ENCODE data around the gene PACRG. TPM values are rescaled to one million over a fixed set of nuclear protein-coding genes. Genes with fewer than 3 reads are reported as not detected.

The PACRG gene
- polyA plus RNA-seq, 2 of the 4 experiments (the other 2 are of a cell fraction): 0.14 to 0.30 TPM

DNA sequence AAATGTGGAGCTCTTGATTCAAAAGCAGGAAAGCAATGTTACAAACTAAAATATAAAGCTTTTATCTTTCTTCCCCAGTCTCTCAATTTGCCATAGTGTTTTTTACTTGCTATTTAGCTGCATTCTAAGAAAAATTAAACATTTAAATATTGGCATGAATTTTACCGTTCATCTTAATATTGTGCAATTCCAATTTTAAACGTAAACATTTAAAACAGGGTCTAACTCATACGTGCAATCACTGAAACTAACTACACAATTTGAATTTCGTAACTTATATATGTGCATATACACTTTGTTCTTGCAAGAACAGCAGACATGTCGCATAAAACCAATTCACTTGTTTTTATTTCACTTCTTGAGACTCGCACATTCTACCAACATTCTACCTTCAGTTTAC lies 405.9 kb downstream of the PACRG start:
- WGBS (ENCODE audit: missing lambda C conversion rate): 57% methylated on average over 6 of the region's 6 CpGs
- Histone ChIP-seq H3K27ac (no peak overlapping the region), H3K4me2 (no peak overlapping the region), H3K4me3 (no peak overlapping the region), H3K9me3 (no peaks in the 10 kb centered on the region), H3K4me1 (no peaks in the 10 kb centered on the region)
- no peak for DNase-seq (ENCODE audit: low read depth in 1 of 2, low spot score in 1 of 2)
- TF ChIP-seq POLR2AphosphoS2 (conservative IDR thresholded peaks at IDR 0.05; ENCODE audit: low read length) (no peak), EHF (CRISPR knock-in tag; IDR thresholded peaks at IDR 0.05) (no peak), EHMT2 (IDR thresholded peaks at IDR 0.05; ENCODE audit: low read depth) (no peak), MAFK (IDR thresholded peaks at IDR 0.05; ENCODE audit: partially characterized antibody) (no peak), JUNB (IDR thresholded peaks at IDR 0.05) (no peak), CHD2 (IDR thresholded peaks at IDR 0.05; ENCODE audit: low read length, partially characterized antibody) (no peak), HEYL (CRISPR knock-in tag; IDR thresholded peaks at IDR 0.05) (no peak), MYC (IDR thresholded peaks at IDR 0.05; ENCODE audit: borderline replicate concordance, low read length) (no peak), CBX2 (IDR thresholded peaks at IDR 0.05; ENCODE audit: borderline replicate concordance, low read depth) (no peak), PHF8 (IDR thresholded peaks at IDR 0.05; ENCODE audit: borderline replicate concordance, low read depth) (no peak), ZSCAN20 (CRISPR knock-in tag; IDR thresholded peaks at IDR 0.05) (no peak), CHD4 (IDR thresholded peaks at IDR 0.05; ENCODE audit: borderline replicate concordance) (no peak), POLR2A (IDR thresholded peaks at IDR 0.05; ENCODE audit: low read length) (no peak), GATA3 (IDR thresholded peaks at IDR 0.05; ENCODE audit: borderline replicate concordance) (no peak)
- TF ChIP-seq, protein P1, sequence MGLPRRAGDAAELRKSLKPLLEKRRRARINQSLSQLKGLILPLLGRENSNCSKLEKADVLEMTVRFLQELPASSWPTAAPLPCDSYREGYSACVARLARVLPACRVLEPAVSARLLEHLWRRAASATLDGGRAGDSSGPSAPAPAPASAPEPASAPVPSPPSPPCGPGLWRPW (IDR thresholded peaks at IDR 0.05): no peak
- TF ChIP-seq, protein P2, sequence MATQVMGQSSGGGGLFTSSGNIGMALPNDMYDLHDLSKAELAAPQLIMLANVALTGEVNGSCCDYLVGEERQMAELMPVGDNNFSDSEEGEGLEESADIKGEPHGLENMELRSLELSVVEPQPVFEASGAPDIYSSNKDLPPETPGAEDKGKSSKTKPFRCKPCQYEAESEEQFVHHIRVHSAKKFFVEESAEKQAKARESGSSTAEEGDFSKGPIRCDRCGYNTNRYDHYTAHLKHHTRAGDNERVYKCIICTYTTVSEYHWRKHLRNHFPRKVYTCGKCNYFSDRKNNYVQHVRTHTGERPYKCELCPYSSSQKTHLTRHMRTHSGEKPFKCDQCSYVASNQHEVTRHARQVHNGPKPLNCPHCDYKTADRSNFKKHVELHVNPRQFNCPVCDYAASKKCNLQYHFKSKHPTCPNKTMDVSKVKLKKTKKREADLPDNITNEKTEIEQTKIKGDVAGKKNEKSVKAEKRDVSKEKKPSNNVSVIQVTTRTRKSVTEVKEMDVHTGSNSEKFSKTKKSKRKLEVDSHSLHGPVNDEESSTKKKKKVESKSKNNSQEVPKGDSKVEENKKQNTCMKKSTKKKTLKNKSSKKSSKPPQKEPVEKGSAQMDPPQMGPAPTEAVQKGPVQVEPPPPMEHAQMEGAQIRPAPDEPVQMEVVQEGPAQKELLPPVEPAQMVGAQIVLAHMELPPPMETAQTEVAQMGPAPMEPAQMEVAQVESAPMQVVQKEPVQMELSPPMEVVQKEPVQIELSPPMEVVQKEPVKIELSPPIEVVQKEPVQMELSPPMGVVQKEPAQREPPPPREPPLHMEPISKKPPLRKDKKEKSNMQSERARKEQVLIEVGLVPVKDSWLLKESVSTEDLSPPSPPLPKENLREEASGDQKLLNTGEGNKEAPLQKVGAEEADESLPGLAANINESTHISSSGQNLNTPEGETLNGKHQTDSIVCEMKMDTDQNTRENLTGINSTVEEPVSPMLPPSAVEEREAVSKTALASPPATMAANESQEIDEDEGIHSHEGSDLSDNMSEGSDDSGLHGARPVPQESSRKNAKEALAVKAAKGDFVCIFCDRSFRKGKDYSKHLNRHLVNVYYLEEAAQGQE (IDR thresholded peaks at IDR 0.05): no peak
- TF ChIP-seq, protein P3, sequence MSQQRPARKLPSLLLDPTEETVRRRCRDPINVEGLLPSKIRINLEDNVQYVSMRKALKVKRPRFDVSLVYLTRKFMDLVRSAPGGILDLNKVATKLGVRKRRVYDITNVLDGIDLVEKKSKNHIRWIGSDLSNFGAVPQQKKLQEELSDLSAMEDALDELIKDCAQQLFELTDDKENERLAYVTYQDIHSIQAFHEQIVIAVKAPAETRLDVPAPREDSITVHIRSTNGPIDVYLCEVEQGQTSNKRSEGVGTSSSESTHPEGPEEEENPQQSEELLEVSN (IDR thresholded peaks at IDR 0.05; ENCODE audit: borderline replicate concordance, low read depth): no peak
- TF ChIP-seq, protein P4, sequence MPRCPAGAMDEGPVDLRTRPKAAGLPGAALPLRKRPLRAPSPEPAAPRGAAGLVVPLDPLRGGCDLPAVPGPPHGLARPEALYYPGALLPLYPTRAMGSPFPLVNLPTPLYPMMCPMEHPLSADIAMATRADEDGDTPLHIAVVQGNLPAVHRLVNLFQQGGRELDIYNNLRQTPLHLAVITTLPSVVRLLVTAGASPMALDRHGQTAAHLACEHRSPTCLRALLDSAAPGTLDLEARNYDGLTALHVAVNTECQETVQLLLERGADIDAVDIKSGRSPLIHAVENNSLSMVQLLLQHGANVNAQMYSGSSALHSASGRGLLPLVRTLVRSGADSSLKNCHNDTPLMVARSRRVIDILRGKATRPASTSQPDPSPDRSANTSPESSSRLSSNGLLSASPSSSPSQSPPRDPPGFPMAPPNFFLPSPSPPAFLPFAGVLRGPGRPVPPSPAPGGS (IDR thresholded peaks at IDR 0.05): no peak
- TF ChIP-seq, protein P5, sequence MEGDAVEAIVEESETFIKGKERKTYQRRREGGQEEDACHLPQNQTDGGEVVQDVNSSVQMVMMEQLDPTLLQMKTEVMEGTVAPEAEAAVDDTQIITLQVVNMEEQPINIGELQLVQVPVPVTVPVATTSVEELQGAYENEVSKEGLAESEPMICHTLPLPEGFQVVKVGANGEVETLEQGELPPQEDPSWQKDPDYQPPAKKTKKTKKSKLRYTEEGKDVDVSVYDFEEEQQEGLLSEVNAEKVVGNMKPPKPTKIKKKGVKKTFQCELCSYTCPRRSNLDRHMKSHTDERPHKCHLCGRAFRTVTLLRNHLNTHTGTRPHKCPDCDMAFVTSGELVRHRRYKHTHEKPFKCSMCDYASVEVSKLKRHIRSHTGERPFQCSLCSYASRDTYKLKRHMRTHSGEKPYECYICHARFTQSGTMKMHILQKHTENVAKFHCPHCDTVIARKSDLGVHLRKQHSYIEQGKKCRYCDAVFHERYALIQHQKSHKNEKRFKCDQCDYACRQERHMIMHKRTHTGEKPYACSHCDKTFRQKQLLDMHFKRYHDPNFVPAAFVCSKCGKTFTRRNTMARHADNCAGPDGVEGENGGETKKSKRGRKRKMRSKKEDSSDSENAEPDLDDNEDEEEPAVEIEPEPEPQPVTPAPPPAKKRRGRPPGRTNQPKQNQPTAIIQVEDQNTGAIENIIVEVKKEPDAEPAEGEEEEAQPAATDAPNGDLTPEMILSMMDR (IDR thresholded peaks at IDR 0.05): no peak
- TF ChIP-seq, protein P6, sequence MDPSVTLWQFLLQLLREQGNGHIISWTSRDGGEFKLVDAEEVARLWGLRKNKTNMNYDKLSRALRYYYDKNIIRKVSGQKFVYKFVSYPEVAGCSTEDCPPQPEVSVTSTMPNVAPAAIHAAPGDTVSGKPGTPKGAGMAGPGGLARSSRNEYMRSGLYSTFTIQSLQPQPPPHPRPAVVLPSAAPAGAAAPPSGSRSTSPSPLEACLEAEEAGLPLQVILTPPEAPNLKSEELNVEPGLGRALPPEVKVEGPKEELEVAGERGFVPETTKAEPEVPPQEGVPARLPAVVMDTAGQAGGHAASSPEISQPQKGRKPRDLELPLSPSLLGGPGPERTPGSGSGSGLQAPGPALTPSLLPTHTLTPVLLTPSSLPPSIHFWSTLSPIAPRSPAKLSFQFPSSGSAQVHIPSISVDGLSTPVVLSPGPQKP (IDR thresholded peaks at IDR 0.05; ENCODE audit: low read depth, low read length): no peak
- ChIA-PET POLR2A (no interaction called here), CTCF (no interaction called here)
- no peak for FAIRE-seq
- no peak for ATAC-seq
